Measurements from ENCODE around the gene SH3TC1. TPM values are rescaled to one million over a fixed set of nuclear protein-coding genes. Genes with fewer than 3 reads are reported as not detected.

The SH3TC1 gene
- total and polyA plus RNA-seq, 2 of the 8 experiments (the other 6 are each of a cell fraction or from before 2014, with no cell fraction given) = 0.15 TPM; not detected in 1

DNA sequence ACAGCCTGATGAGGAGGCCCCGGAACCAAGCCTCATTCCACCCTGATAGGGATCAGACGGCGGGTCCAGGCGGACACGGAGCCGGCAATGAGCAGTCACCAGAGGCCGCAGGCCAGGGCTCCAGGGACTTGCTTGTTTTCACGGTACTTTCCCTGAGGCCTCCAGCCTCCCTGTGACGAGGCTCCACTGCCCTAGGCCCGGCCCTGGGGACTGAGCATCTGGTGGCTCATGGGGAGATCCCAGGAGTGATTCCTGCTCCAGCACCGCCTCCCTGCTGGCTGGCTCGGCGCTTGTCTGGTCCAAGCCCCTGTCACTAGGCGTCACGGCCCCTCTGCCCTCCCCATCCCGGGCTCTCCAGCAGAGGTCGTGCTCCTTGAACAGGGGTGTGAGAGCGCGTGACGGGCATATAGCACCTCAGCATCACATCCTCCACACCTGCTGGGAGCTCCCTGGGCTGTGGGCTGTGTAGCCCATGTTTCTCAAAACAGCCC, 84.6 kb downstream of the SH3TC1 start (continued):
- TF ChIP-seq CHD7 (IDR thresholded peaks at IDR 0.05; ENCODE audit: insufficient replicate concordance, low read length) (no peak), SP4 (IDR thresholded peaks at IDR 0.05; ENCODE audit: low read length) (no peak), TAF7 (optimal IDR thresholded peaks at IDR 0.05; ENCODE audit: borderline replicate concordance, low read depth, low read length) (no peak), RAD21 (IDR thresholded peaks at IDR 0.05 in 1 of 2, conservative IDR thresholded peaks at IDR 0.05 in 1 of 2; ENCODE audit: low read depth in 2 of 2, low read length in 2 of 2) (peak in 1 of 2 experiments; percentile 31; a peak in 1 of 4 replicates)
- TF ChIP-seq, protein P1, sequence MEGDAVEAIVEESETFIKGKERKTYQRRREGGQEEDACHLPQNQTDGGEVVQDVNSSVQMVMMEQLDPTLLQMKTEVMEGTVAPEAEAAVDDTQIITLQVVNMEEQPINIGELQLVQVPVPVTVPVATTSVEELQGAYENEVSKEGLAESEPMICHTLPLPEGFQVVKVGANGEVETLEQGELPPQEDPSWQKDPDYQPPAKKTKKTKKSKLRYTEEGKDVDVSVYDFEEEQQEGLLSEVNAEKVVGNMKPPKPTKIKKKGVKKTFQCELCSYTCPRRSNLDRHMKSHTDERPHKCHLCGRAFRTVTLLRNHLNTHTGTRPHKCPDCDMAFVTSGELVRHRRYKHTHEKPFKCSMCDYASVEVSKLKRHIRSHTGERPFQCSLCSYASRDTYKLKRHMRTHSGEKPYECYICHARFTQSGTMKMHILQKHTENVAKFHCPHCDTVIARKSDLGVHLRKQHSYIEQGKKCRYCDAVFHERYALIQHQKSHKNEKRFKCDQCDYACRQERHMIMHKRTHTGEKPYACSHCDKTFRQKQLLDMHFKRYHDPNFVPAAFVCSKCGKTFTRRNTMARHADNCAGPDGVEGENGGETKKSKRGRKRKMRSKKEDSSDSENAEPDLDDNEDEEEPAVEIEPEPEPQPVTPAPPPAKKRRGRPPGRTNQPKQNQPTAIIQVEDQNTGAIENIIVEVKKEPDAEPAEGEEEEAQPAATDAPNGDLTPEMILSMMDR (IDR thresholded peaks at IDR 0.05; ENCODE audit: control extremely low read depth in 1 of 3, insufficient read depth in 1 of 3, low read depth in 1 of 3, low read length in 3 of 3) = peak in 2 of 3 experiments; percentile 33; a peak in 3 of 4 replicates
